ENCODE measurements around the gene USP21. TPM values are rescaled to one million over a fixed set of nuclear protein-coding genes. Genes with fewer than 3 reads are reported as not detected.

The USP21 gene
- total RNA-seq, 1 experiment from 2014 or later, result 41.9 TPM

GRCh38 chr1:161161652-161162051, 2.4 kb downstream of the USP21 start:
- H3K9me3 ChIP-seq (ENCODE audit: control insufficient read depth, insufficient read depth, low read depth, low read length), result no peaks in the 10 kb centered on the region
- H3K27ac ChIP-seq (ENCODE audit: low read length), result no peak overlapping the region
- ChIA-PET CTCF (no interaction called here), POLR2A (no interaction called here)
- ATAC-seq (no peak), DNase-seq (ENCODE audit: low read depth, low spot score) (no peak)
- TF ChIP-seq, protein P1, sequence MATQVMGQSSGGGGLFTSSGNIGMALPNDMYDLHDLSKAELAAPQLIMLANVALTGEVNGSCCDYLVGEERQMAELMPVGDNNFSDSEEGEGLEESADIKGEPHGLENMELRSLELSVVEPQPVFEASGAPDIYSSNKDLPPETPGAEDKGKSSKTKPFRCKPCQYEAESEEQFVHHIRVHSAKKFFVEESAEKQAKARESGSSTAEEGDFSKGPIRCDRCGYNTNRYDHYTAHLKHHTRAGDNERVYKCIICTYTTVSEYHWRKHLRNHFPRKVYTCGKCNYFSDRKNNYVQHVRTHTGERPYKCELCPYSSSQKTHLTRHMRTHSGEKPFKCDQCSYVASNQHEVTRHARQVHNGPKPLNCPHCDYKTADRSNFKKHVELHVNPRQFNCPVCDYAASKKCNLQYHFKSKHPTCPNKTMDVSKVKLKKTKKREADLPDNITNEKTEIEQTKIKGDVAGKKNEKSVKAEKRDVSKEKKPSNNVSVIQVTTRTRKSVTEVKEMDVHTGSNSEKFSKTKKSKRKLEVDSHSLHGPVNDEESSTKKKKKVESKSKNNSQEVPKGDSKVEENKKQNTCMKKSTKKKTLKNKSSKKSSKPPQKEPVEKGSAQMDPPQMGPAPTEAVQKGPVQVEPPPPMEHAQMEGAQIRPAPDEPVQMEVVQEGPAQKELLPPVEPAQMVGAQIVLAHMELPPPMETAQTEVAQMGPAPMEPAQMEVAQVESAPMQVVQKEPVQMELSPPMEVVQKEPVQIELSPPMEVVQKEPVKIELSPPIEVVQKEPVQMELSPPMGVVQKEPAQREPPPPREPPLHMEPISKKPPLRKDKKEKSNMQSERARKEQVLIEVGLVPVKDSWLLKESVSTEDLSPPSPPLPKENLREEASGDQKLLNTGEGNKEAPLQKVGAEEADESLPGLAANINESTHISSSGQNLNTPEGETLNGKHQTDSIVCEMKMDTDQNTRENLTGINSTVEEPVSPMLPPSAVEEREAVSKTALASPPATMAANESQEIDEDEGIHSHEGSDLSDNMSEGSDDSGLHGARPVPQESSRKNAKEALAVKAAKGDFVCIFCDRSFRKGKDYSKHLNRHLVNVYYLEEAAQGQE (IDR thresholded peaks at IDR 0.05; ENCODE audit: insufficient read depth in 1 of 2, low read depth in 2 of 2, low read length in 1 of 2), result no peak
- TF ChIP-seq CTCF (IDR thresholded peaks at IDR 0.05), result no peak
- no peak for TF ChIP-seq SIN3A (IDR thresholded peaks at IDR 0.05; ENCODE audit: borderline replicate concordance, insufficient read depth, low read depth, low read length)
- TF ChIP-seq TCF7L2 (IDR thresholded peaks at IDR 0.05; ENCODE audit: low read depth, low read length), result no peak
- no peak for TF ChIP-seq POLR2AphosphoS5 (IDR thresholded peaks at IDR 0.05; ENCODE audit: low read depth, low read length)
- H3K4me1 ChIP-seq (ENCODE audit: control insufficient read depth, insufficient read depth, low read length), result peaks cover 26% of the 10 kb centered on the region
- in situ Hi-C loops (cut with HindIII; ENCODE audit: low pct_unique_long_range_greater_than_20kb, low sequenced_read_pairs), result no loop called here
- no peaks in the 10 kb centered on the region for H3K27me3 ChIP-seq (ENCODE audit: control insufficient read depth, insufficient read depth, low read length)
- intact Hi-C loops (cut with micrococcal nuclease; ENCODE audit: unreplicated experiment), result no loop called here
- H3K36me3 ChIP-seq (ENCODE audit: control insufficient read depth, insufficient read depth, low read length), result peaks cover 11% of the 10 kb centered on the region
- BruUV-seq (replicated peaks), result no TSS peak
- no peak overlapping the region for H3K4me3 ChIP-seq (ENCODE audit: low read depth in 2 of 2, low read length in 2 of 2)

GRCh38 chr1:161162052-161162451, 2.8 kb downstream of the USP21 start:
- H3K27me3 ChIP-seq (ENCODE audit: control insufficient read depth, insufficient read depth, low read length), result no peaks in the 10 kb centered on the region
- H3K27ac ChIP-seq (ENCODE audit: low read length), result no peak overlapping the region
- no peak overlapping the region for H3K4me3 ChIP-seq (ENCODE audit: low read depth in 2 of 2, low read length in 2 of 2)
- no TSS peak for BruUV-seq (replicated peaks)
- in situ Hi-C loops (cut with HindIII; ENCODE audit: low pct_unique_long_range_greater_than_20kb, low sequenced_read_pairs), result no loop called here
- ChIA-PET POLR2A (no interaction called here), CTCF (no interaction called here)
- peaks cover 27% of the 10 kb centered on the region for H3K4me1 ChIP-seq (ENCODE audit: control insufficient read depth, insufficient read depth, low read length)
- intact Hi-C loops (cut with micrococcal nuclease; ENCODE audit: unreplicated experiment), result no loop called here
- no peaks in the 10 kb centered on the region for H3K9me3 ChIP-seq (ENCODE audit: control insufficient read depth, insufficient read depth, low read depth, low read length)
- peaks cover 11% of the 10 kb centered on the region for H3K36me3 ChIP-seq (ENCODE audit: control insufficient read depth, insufficient read depth, low read length)
- ATAC-seq, result no peak
- no peak for DNase-seq (ENCODE audit: low read depth, low spot score)
- TF ChIP-seq, protein P1 (IDR thresholded peaks at IDR 0.05; ENCODE audit: insufficient read depth in 1 of 2, low read depth in 2 of 2, low read length in 1 of 2), result no peak
- no peak for TF ChIP-seq SIN3A (IDR thresholded peaks at IDR 0.05; ENCODE audit: borderline replicate concordance, insufficient read depth, low read depth, low read length)
- no peak for TF ChIP-seq POLR2AphosphoS5 (IDR thresholded peaks at IDR 0.05; ENCODE audit: low read depth, low read length)
- no peak for TF ChIP-seq CTCF (IDR thresholded peaks at IDR 0.05)
- TF ChIP-seq TCF7L2 (IDR thresholded peaks at IDR 0.05; ENCODE audit: low read depth, low read length), result no peak

Measured in Panc1 (cell line).